Activated CD4-positive, alpha-beta T cell treated with anti-CD3 and anti-CD28 coated beads, Interleukin-2, amount 10 ng/mL, durations not matched to agents 7 days and 5 days (primary cell): ENCODE results near the gene GAL3ST1. TPM values are rescaled to one million over a fixed set of nuclear protein-coding genes. Genes with fewer than 3 reads are reported as not detected.
A peak's percentile ranks its signal among the peaks of the same experiment; 100 is the strongest.
"Not testable (repeated sequence)": the region's sequence is repeated elsewhere in the genome, so short reads cannot be mapped to it uniquely, and the experiment has no call there.

ENCODE experiments used
- CTCF ChIA-PET: fragments of 350-600 bp; sonication (Branson Sonifier 250); formaldehyde crosslinking; loops from one replicate; lab custom pipeline; 2021; ENCODE audit warnings: antibody characterized with exemption; lab: Charles Lee
- POLR2A ChIA-PET: fragments of 350-600 bp; sonication (Branson Sonifier 250); formaldehyde crosslinking; loops from one replicate; lab custom pipeline; 2021; ENCODE audit warnings: antibody characterized with exemption; lab: Charles Lee
- DNase-seq: peaks from one replicate; pipeline ENCODE4 v3.0.0-alpha.2; 2020
- H3K27ac Mint-ChIP-seq: one replicate; pipeline ENCODE4 v1.8.0; 2021; ENCODE audit warnings: mild to moderate bottlenecking, moderate library complexity, mixed read lengths
- H3K27me3 Mint-ChIP-seq: one replicate; pipeline ENCODE4 v1.8.0; 2021; ENCODE audit warnings: mixed read lengths
- H3K36me3 Mint-ChIP-seq: one replicate; pipeline ENCODE4 v1.8.0; 2021; ENCODE audit warnings: low read depth, mixed read lengths
- H3K4me1 Mint-ChIP-seq: one replicate; pipeline ENCODE4 v1.8.0; 2021; ENCODE audit warnings: mixed read lengths
- H3K4me3 Mint-ChIP-seq: one replicate; pipeline ENCODE4 v1.8.0; 2021; ENCODE audit warnings: mild to moderate bottlenecking, moderate library complexity, mixed read lengths
- H3K9me3 Mint-ChIP-seq: one replicate; pipeline ENCODE4 v1.8.0; 2021; ENCODE audit warnings: mixed read lengths
- total RNA-seq, 2 experiments: library from RNA; stranded (reverse); gene quantifications; one replicate each; pipeline ENCODE4 v1.2.3, GENCODE V29; 2021

Gene GAL3ST1
- not detected for total RNA-seq

- ChIA-PET CTCF (interaction anchor here (0.6 to 1.2 kb wide), 2 partner anchors 17 to 1871 kb away, joined by 3 read pairs; no protein-coding TSS in a partner anchor), POLR2A (no interaction called here)
- Mint-ChIP-seq H3K9me3 (no peaks in the 10 kb centered on the region), H3K4me1 (no peaks in the 10 kb centered on the region), H3K4me3 (no peak within 1 kb of the TSS), H3K36me3 (peaks cover 18% of the 10 kb centered on the region), H3K27ac (no peak within 1 kb of the TSS), H3K27me3 (peaks cover 10% of the 10 kb centered on the region)
- no peak for DNase-seq
Observed at GRCh38 chr22:30574095-30574981, at the start of gene GAL3ST1. Gene GAL3ST1 (minus strand): TSS chr22:30574665. CDS start chr22:30557392, 17,273 bp downstream.

- POLR2A ChIA-PET: interaction anchor here (0.7 kb wide), 1 partner anchor 103 kb away, joined by 3 read pairs; no protein-coding TSS in a partner anchor
- H3K9me3 Mint-ChIP-seq, H3K27ac Mint-ChIP-seq, H3K4me3 Mint-ChIP-seq, H3K36me3 Mint-ChIP-seq, H3K4me1 Mint-ChIP-seq, H3K27me3 Mint-ChIP-seq, DNase-seq: not testable (repeated sequence)
- CTCF ChIA-PET: interaction anchor here (1.0 to 2.9 kb wide), 3 partner anchors 10 to 30 kb away, joined by 3 to 10 read pairs (median 3); no protein-coding TSS in a partner anchor
Observed at GRCh38 chr22:30619909-30620308, 45.4 kb upstream of the GAL3ST1 start.

- H3K27ac Mint-ChIP-seq: no peak overlapping the region
- H3K27me3 Mint-ChIP-seq: no peaks in the 10 kb centered on the region
- H3K36me3 Mint-ChIP-seq: no peaks in the 10 kb centered on the region
- no peaks in the 10 kb centered on the region for H3K9me3 Mint-ChIP-seq
- no peak for DNase-seq
- no peak overlapping the region for H3K4me3 Mint-ChIP-seq
- CTCF ChIA-PET: interaction anchor here (0.7 to 1.3 kb wide), 2 partner anchors 11 to 453 kb away, joined by 4 to 6 read pairs; no protein-coding TSS in a partner anchor
- POLR2A ChIA-PET: no interaction called here
- H3K4me1 Mint-ChIP-seq: no peaks in the 10 kb centered on the region
Observed at GRCh38 chr22:30617819-30618218, 43.4 kb upstream of the GAL3ST1 start.

GRCh38 chr22:30615543-30615954 is 41.1 kb upstream of the GAL3ST1 start:
- H3K9me3 Mint-ChIP-seq: no peaks in the 10 kb centered on the region
- no peaks in the 10 kb centered on the region for H3K36me3 Mint-ChIP-seq
- no peaks in the 10 kb centered on the region for H3K4me1 Mint-ChIP-seq
- ChIA-PET CTCF (interaction anchor here (0.8 to 3.0 kb wide), 2 partner anchors 9 to 19 kb away, joined by 3 to 11 read pairs; partner anchors contain the start of gene TCN2), POLR2A (no interaction called here)
- no peak for DNase-seq
- H3K4me3 Mint-ChIP-seq: no peak overlapping the region
- no peaks in the 10 kb centered on the region for H3K27me3 Mint-ChIP-seq
- no peak overlapping the region for H3K27ac Mint-ChIP-seq

GRCh38 chr22:30614879-30615278 is 40.4 kb upstream of the GAL3ST1 start:
- H3K4me1 Mint-ChIP-seq: peaks cover 5% of the 10 kb centered on the region
- no peak overlapping the region for H3K4me3 Mint-ChIP-seq
- no peaks in the 10 kb centered on the region for H3K27me3 Mint-ChIP-seq
- DNase-seq: no peak
- H3K36me3 Mint-ChIP-seq: no peaks in the 10 kb centered on the region
- H3K9me3 Mint-ChIP-seq: no peaks in the 10 kb centered on the region
- ChIA-PET CTCF (interaction anchor here (1.4 to 3.0 kb wide), 2 partner anchors 8 to 20 kb away, joined by 6 to 11 read pairs; partner anchors contain the start of gene TCN2), POLR2A (no interaction called here)
- no peak overlapping the region for H3K27ac Mint-ChIP-seq

GRCh38 chr22:30614268-30614667 is 39.8 kb upstream of the GAL3ST1 start:
- Mint-ChIP-seq H3K27ac (no peak overlapping the region), H3K27me3 (no peaks in the 10 kb centered on the region), H3K4me1 (peaks cover 10% of the 10 kb centered on the region), H3K4me3 (no peak overlapping the region), H3K36me3 (no peaks in the 10 kb centered on the region), H3K9me3 (no peaks in the 10 kb centered on the region)
- no peak for DNase-seq
- ChIA-PET POLR2A (no interaction called here), CTCF (interaction anchor here (1.4 kb wide), 1 partner anchor 20 kb away, joined by 6 read pairs; no protein-coding TSS in a partner anchor)

GRCh38 chr22:30612789-30613188 is 38.3 kb upstream of the GAL3ST1 start:
- no peak for DNase-seq
- H3K4me1 Mint-ChIP-seq: peaks cover 21% of the 10 kb centered on the region
- H3K9me3 Mint-ChIP-seq: no peaks in the 10 kb centered on the region
- H3K4me3 Mint-ChIP-seq: no peak overlapping the region
- no peaks in the 10 kb centered on the region for H3K27me3 Mint-ChIP-seq
- ChIA-PET POLR2A (no interaction called here), CTCF (interaction anchor here (0.5 to 2.1 kb wide), 3 partner anchors 10 to 926 kb away, joined by 3 to 6 read pairs (median 3); no protein-coding TSS in a partner anchor)
- no peak overlapping the region for H3K27ac Mint-ChIP-seq
- no peaks in the 10 kb centered on the region for H3K36me3 Mint-ChIP-seq

GRCh38 chr22:30611197-30611596 is 36.7 kb upstream of the GAL3ST1 start:
- no peaks in the 10 kb centered on the region for H3K9me3 Mint-ChIP-seq
- H3K4me1 Mint-ChIP-seq: peaks cover 36% of the 10 kb centered on the region
- H3K27me3 Mint-ChIP-seq: peaks cover 1% of the 10 kb centered on the region
- POLR2A ChIA-PET: no interaction called here
- CTCF ChIA-PET: interaction anchor here (0.8 to 2.1 kb wide), 2 partner anchors 11 to 152 kb away, joined by 3 to 6 read pairs; no protein-coding TSS in a partner anchor
- H3K36me3 Mint-ChIP-seq: no peaks in the 10 kb centered on the region
- DNase-seq: no peak
- H3K4me3 Mint-ChIP-seq: no peak overlapping the region
- no peak overlapping the region for H3K27ac Mint-ChIP-seq

- Mint-ChIP-seq H3K27ac (no peak overlapping the region), H3K27me3 (peaks cover 1% of the 10 kb centered on the region), H3K4me1 (peaks cover 43% of the 10 kb centered on the region), H3K36me3 (no peaks in the 10 kb centered on the region), H3K9me3 (no peaks in the 10 kb centered on the region), H3K4me3 (no peak overlapping the region)
- ChIA-PET CTCF (interaction anchor here (0.6 to 1.5 kb wide), 3 partner anchors 9 to 132 kb away, joined by 3 to 10 read pairs (median 3); no protein-coding TSS in a partner anchor), POLR2A (no interaction called here)
- DNase-seq: no peak
Observed at GRCh38 chr22:30610299-30610698, 35.8 kb upstream of the GAL3ST1 start.

GRCh38 chr22:30609260-30610185 is 35.1 kb upstream of the GAL3ST1 start:
- CTCF ChIA-PET: interaction anchor here (0.6 to 1.5 kb wide), 4 partner anchors 10 to 132 kb away, joined by 3 to 10 read pairs (median 3); no protein-coding TSS in a partner anchor

GRCh38 chr22:30607939-30608338 is 33.5 kb upstream of the GAL3ST1 start:
- DNase-seq: no peak
- ChIA-PET CTCF (interaction anchor here (0.6 to 2.9 kb wide), 7 partner anchors 8 to 156 kb away, joined by 3 to 11 read pairs (median 4); no protein-coding TSS in a partner anchor), POLR2A (no interaction called here)
- no peak overlapping the region for H3K27ac Mint-ChIP-seq
- H3K36me3 Mint-ChIP-seq: no peaks in the 10 kb centered on the region
- H3K4me3 Mint-ChIP-seq: no peak overlapping the region
- H3K4me1 Mint-ChIP-seq: peaks cover 43% of the 10 kb centered on the region
- H3K27me3 Mint-ChIP-seq: peaks cover 1% of the 10 kb centered on the region
- H3K9me3 Mint-ChIP-seq: no peaks in the 10 kb centered on the region

More at GRCh38 chr22:30609260-30610185, 35.1 kb upstream of the GAL3ST1 start:
- H3K9me3 Mint-ChIP-seq: no peaks in the 10 kb centered on the region
- H3K4me3 Mint-ChIP-seq: no peak overlapping the region
- H3K36me3 Mint-ChIP-seq: no peaks in the 10 kb centered on the region
- POLR2A ChIA-PET: no interaction called here
- H3K27me3 Mint-ChIP-seq: peaks cover 1% of the 10 kb centered on the region
- peak; percentile 40 for DNase-seq
- peak overlapping the region; percentile 25 for H3K27ac Mint-ChIP-seq
- peaks cover 43% of the 10 kb centered on the region for H3K4me1 Mint-ChIP-seq
